ENCODE measurements around the gene SLC6A19.

The SLC6A19 gene

DNA sequence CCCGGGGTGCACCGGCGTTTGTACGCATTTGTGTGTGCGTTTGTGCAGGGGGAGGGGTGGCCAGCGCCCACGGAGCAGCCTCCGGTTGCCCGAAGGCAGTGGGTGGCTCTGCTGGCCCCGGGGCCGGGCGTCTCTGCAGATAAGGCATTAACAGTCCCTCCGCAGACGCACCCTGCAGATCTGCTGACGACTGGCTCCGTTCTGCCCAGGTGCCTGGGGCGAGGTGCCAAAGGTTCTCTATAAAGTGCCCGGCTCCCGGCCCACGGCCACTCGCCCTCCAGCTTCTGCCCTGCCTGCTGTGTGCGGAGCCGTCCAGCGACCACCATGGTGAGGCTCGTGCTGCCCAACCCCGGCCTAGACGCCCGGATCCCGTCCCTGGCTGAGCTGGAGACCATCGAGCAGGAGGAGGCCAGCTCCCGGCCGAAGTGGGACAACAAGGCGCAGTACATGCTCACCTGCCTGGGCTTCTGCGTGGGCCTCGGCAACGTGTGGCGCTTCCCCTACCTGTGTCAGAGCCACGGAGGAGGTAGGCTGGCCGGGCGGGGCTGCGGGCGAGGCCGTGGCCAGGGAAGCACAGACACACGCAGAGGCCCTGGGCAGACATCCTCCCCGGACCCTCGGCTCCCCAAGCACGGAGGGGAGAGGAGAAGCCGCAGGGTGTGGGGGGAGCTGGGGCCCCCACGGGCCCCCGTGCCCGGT, at the start of gene SLC6A19:
SLC6A19 (plus strand) TSS at position 269 of the 699 bp plus-strand sequence; CDS start at position 325, 56 bp downstream.
- H3K4me1 ChIP-seq (ENCODE audit: low read length) = no peaks in the 10 kb centered on the region
- no peak for TF ChIP-seq EZH2phosphoT487 (IDR thresholded peaks at IDR 0.05; ENCODE audit: low read depth)
- TF ChIP-seq, protein P1, sequence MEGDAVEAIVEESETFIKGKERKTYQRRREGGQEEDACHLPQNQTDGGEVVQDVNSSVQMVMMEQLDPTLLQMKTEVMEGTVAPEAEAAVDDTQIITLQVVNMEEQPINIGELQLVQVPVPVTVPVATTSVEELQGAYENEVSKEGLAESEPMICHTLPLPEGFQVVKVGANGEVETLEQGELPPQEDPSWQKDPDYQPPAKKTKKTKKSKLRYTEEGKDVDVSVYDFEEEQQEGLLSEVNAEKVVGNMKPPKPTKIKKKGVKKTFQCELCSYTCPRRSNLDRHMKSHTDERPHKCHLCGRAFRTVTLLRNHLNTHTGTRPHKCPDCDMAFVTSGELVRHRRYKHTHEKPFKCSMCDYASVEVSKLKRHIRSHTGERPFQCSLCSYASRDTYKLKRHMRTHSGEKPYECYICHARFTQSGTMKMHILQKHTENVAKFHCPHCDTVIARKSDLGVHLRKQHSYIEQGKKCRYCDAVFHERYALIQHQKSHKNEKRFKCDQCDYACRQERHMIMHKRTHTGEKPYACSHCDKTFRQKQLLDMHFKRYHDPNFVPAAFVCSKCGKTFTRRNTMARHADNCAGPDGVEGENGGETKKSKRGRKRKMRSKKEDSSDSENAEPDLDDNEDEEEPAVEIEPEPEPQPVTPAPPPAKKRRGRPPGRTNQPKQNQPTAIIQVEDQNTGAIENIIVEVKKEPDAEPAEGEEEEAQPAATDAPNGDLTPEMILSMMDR (IDR thresholded peaks at IDR 0.05; ENCODE audit: low read depth, low read length) = no peak
- H4K20me1 ChIP-seq (ENCODE audit: insufficient read depth, low read length) = no peaks in the 10 kb centered on the region
- no peaks in the 10 kb centered on the region for H3K79me2 ChIP-seq (ENCODE audit: low read length)
- H3K27me3 ChIP-seq (ENCODE audit: low read depth, low read length) = 0 out of 2 replicates have a peak, but pooled peaks cover 7% of the 10 kb centered on the region
- H3K4me2 ChIP-seq (ENCODE audit: low read length) = no peak within 1 kb of the TSS
- no peaks in the 10 kb centered on the region for H3K36me3 ChIP-seq (replicated peaks; ENCODE audit: low read depth, low read length)
- H2AFZ ChIP-seq (ENCODE audit: low read depth, low read length) = no peak within 1 kb of the TSS
- no peak within 1 kb of the TSS for H3K9ac ChIP-seq (ENCODE audit: low read length)
- H3K4me3 ChIP-seq (ENCODE audit: low read length) = no peak within 1 kb of the TSS
- H3K27ac ChIP-seq (ENCODE audit: low read length) = no peak within 1 kb of the TSS
- no peaks in the 10 kb centered on the region for H3K9me3 ChIP-seq (ENCODE audit: insufficient read depth, low read length)

DNA sequence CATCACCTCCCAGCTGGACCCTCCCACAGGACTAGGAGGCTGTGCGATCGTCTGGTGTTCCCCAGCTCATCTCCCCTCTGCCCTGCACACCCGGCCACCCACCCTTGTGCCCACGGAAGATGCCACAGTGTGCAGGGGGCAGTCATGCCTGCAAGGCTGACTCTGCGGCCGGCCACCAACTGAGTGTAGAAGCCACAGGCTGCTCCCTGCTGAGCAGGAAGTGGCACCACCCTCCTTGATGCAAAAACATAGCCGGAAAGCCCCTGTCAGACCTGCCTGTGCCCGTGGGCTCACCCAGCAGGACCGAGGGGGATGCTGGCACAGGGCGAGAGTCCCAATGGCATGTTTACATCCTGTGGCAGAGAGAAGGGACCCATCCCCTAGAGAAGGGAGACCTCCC, 49.2 kb upstream of the SLC6A19 start:
- no peaks in the 10 kb centered on the region for H3K27me3 ChIP-seq (ENCODE audit: low read depth, low read length)

GRCh38 chr5:1152771-1153282, 48.6 kb upstream of the SLC6A19 start:
- Histone ChIP-seq H4K20me1 (ENCODE audit: insufficient read depth, low read length) (no peaks in the 10 kb centered on the region), H3K36me3 (replicated peaks; ENCODE audit: low read depth, low read length) (no peaks in the 10 kb centered on the region), H3K9me3 (ENCODE audit: insufficient read depth, low read length) (no peaks in the 10 kb centered on the region), H3K4me3 (ENCODE audit: low read length) (no peak overlapping the region), H2AFZ (ENCODE audit: low read depth, low read length) (no peak overlapping the region), H3K9ac (ENCODE audit: low read length) (no peak overlapping the region), H3K4me1 (ENCODE audit: low read length) (peaks cover 20% of the 10 kb centered on the region), H3K4me2 (ENCODE audit: low read length) (no peak overlapping the region), H3K27me3 (ENCODE audit: low read depth, low read length) (no peaks in the 10 kb centered on the region), H3K27ac (ENCODE audit: low read length) (no peak overlapping the region), H3K79me2 (ENCODE audit: low read length) (no peaks in the 10 kb centered on the region)
- no peak for TF ChIP-seq EZH2phosphoT487 (IDR thresholded peaks at IDR 0.05; ENCODE audit: low read depth)
- TF ChIP-seq, protein P1 (IDR thresholded peaks at IDR 0.05; ENCODE audit: low read depth, low read length) = no peak

More for the DNA sequence above, 49.2 kb upstream of the SLC6A19 start:
- Histone ChIP-seq H3K79me2 (ENCODE audit: low read length) (no peaks in the 10 kb centered on the region), H3K36me3 (replicated peaks; ENCODE audit: low read depth, low read length) (no peaks in the 10 kb centered on the region), H3K9me3 (ENCODE audit: insufficient read depth, low read length) (no peaks in the 10 kb centered on the region), H3K9ac (ENCODE audit: low read length) (no peak overlapping the region), H2AFZ (ENCODE audit: low read depth, low read length) (0 out of 2 replicates have a peak overlapping the region, but pooled peaks have one; percentile 33), H3K4me1 (ENCODE audit: low read length) (peaks cover 20% of the 10 kb centered on the region), H4K20me1 (ENCODE audit: insufficient read depth, low read length) (no peaks in the 10 kb centered on the region), H3K27ac (ENCODE audit: low read length) (no peak overlapping the region), H3K4me3 (ENCODE audit: low read length) (peak overlapping the region; percentile 55), H3K4me2 (ENCODE audit: low read length) (peak overlapping the region; percentile 69)
- no peak for TF ChIP-seq EZH2phosphoT487 (IDR thresholded peaks at IDR 0.05; ENCODE audit: low read depth)
- TF ChIP-seq, protein P1 (IDR thresholded peaks at IDR 0.05; ENCODE audit: low read depth, low read length) = no peak

DNA sequence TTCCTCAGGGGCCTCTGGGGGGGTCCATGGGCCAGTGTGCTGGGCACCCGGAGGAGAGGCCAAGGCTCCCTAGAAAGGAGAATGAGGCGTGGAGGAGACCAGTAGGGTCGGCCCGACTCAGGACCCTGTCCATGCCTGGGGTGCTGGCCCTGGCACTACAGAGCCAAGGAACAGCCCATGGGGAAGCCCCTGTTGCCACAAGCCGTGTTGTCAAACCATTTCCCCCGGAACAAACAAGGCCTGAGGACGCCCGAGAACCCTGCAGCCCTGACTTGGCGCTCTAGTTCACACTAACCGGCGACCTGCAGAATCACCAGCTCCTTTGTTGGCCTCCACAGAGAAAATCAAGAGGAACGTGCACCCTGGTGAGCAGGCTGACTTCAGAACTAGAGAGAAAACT, 48.0 kb upstream of the SLC6A19 start:
- Histone ChIP-seq H3K36me3 (replicated peaks; ENCODE audit: low read depth, low read length) (no peaks in the 10 kb centered on the region), H3K9ac (ENCODE audit: low read length) (no peak overlapping the region), H3K4me2 (ENCODE audit: low read length) (peak overlapping the region; percentile 14; the same call in 1 of the 2 replicates), H3K27me3 (ENCODE audit: low read depth, low read length) (no peaks in the 10 kb centered on the region), H4K20me1 (ENCODE audit: insufficient read depth, low read length) (no peaks in the 10 kb centered on the region), H3K27ac (ENCODE audit: low read length) (no peak overlapping the region), H3K79me2 (ENCODE audit: low read length) (no peaks in the 10 kb centered on the region), H2AFZ (ENCODE audit: low read depth, low read length) (no peak overlapping the region), H3K4me3 (ENCODE audit: low read length) (no peak overlapping the region), H3K9me3 (ENCODE audit: insufficient read depth, low read length) (no peaks in the 10 kb centered on the region), H3K4me1 (ENCODE audit: low read length) (peaks cover 20% of the 10 kb centered on the region)
- TF ChIP-seq, protein P1 (IDR thresholded peaks at IDR 0.05; ENCODE audit: low read depth, low read length) = no peak
- TF ChIP-seq EZH2phosphoT487 (IDR thresholded peaks at IDR 0.05; ENCODE audit: low read depth) = no peak

Data from OCI-LY3 (cell line).